HEK293 (cell line): ENCODE data around the gene ATE1.

Experiments
- BCL11A ChIP-seq: fragments of 450-650 bp; formaldehyde crosslinking; IDR thresholded peaks from 2 replicates; pipeline ENCODE4 v1.5.1; 2016; ENCODE audit warnings: low read depth, missing biosample characterization, missing genetic modification characterization
- HOXA7 ChIP-seq: sonication (generic); formaldehyde crosslinking; IDR thresholded peaks from 2 replicates; pipeline ENCODE4 v1.8.1; 2022; ENCODE audit warnings: missing genetic modification reagents, borderline replicate concordance
- HOXD13 ChIP-seq: sonication (generic); formaldehyde crosslinking; IDR thresholded peaks from 2 replicates; pipeline ENCODE4 v1.8.0; 2022; ENCODE audit warnings: missing genetic modification reagents, borderline replicate concordance
- KLF9 ChIP-seq: fragments of 450-650 bp; formaldehyde crosslinking; IDR thresholded peaks from 2 replicates; pipeline ENCODE4 v1.5.1; 2016; ENCODE audit warnings: missing biosample characterization, missing genetic modification characterization, low read depth
- OSR2 ChIP-seq: fragments of 450-650 bp; formaldehyde crosslinking; IDR thresholded peaks from 2 replicates; pipeline ENCODE4 v1.5.1; 2016; ENCODE audit warnings: missing biosample characterization, missing genetic modification characterization
- SCRT2 ChIP-seq: fragments of 450-650 bp; formaldehyde crosslinking; IDR thresholded peaks from 2 replicates; pipeline ENCODE4 v1.5.1; 2016; ENCODE audit warnings: missing biosample characterization, missing genetic modification characterization
- SP2 ChIP-seq: fragments of 450-650 bp; formaldehyde crosslinking; IDR thresholded peaks from 2 replicates; pipeline ENCODE4 v1.5.1; 2016; ENCODE audit warnings: missing biosample characterization, missing genetic modification characterization
- TCF7L2 ChIP-seq: IDR thresholded peaks from 2 replicates; pipeline ENCODE4 v1.6.1; 2011; ENCODE audit warnings: low read depth, mild to moderate bottlenecking, inconsistent platforms, low read length, moderate library complexity, borderline replicate concordance
- ZFP37 ChIP-seq: fragments of 450-650 bp; formaldehyde crosslinking; IDR thresholded peaks from 2 replicates; pipeline ENCODE4 v1.5.1; 2016; ENCODE audit warnings: missing biosample characterization, missing genetic modification characterization
- ZNF266 ChIP-seq: fragments of 450-650 bp; formaldehyde crosslinking; IDR thresholded peaks from 2 replicates; pipeline ENCODE4 v1.5.1; 2016; ENCODE audit warnings: missing biosample characterization, missing genetic modification characterization, low read depth
- ZNF433 ChIP-seq: fragments of 450-650 bp; formaldehyde crosslinking; IDR thresholded peaks from 2 replicates; pipeline ENCODE4 v1.5.1; 2016; ENCODE audit warnings: missing biosample characterization, missing genetic modification characterization, low read depth
- ZNF501 ChIP-seq: fragments of 450-650 bp; formaldehyde crosslinking; IDR thresholded peaks from 2 replicates; pipeline ENCODE4 v1.5.1; 2016; ENCODE audit warnings: missing biosample characterization, missing genetic modification characterization
- ZNF548 ChIP-seq: fragments of 450-650 bp; formaldehyde crosslinking; IDR thresholded peaks from 2 replicates; pipeline ENCODE4 v1.5.1; 2016; ENCODE audit warnings: missing biosample characterization, missing genetic modification characterization
- ZNF571 ChIP-seq: fragments of 450-650 bp; formaldehyde crosslinking; IDR thresholded peaks from 2 replicates; pipeline ENCODE4 v1.5.0; 2017; ENCODE audit warnings: missing biosample characterization, missing genetic modification characterization
- ZNF658 ChIP-seq: fragments of 450-650 bp; formaldehyde crosslinking; IDR thresholded peaks from 2 replicates; pipeline ENCODE4; 2016; ENCODE audit warnings: missing biosample characterization, missing genetic modification characterization
- ZNF791 ChIP-seq: fragments of 450-650 bp; formaldehyde crosslinking; IDR thresholded peaks from 2 replicates; pipeline ENCODE4 v1.5.1; 2016; ENCODE audit warnings: missing biosample characterization, missing genetic modification characterization
- ZNF830 ChIP-seq: fragments of 450-650 bp; IDR thresholded peaks from 2 replicates; pipeline ENCODE4 v1.5.0; 2018; ENCODE audit warnings: missing biosample characterization, missing genetic modification characterization, low read depth, mild to moderate bottlenecking, moderate library complexity
- TF ChIP-seq, protein P1 (sequence below): fragments of 450-650 bp; formaldehyde crosslinking; IDR thresholded peaks from 2 replicates; pipeline ENCODE4 v1.5.1; 2016; ENCODE audit warnings: missing biosample characterization, missing genetic modification characterization
- TF ChIP-seq, protein P2 (sequence below): fragments of 450-650 bp; formaldehyde crosslinking; IDR thresholded peaks from 2 replicates; pipeline ENCODE4 v1.5.1; 2016; ENCODE audit warnings: missing biosample characterization, missing genetic modification characterization
- TF ChIP-seq, protein P3 (sequence below): fragments of 450-650 bp; formaldehyde crosslinking; IDR thresholded peaks from 2 replicates; pipeline ENCODE4 v1.5.1; 2016; ENCODE audit warnings: missing biosample characterization, missing genetic modification characterization
- TF ChIP-seq, protein P4 (sequence below): fragments of 450-650 bp; formaldehyde crosslinking; IDR thresholded peaks from 2 replicates; pipeline ENCODE4 v1.5.1; 2017; ENCODE audit warnings: missing biosample characterization, missing genetic modification characterization
- TF ChIP-seq, protein P5 (sequence below): IDR thresholded peaks from 2 replicates; pipeline ENCODE4 v1.6.1; 2011; ENCODE audit warnings: mild to moderate bottlenecking, low read depth, low read length, borderline replicate concordance
- TF ChIP-seq, protein P6 (sequence below): fragments of 450-650 bp; formaldehyde crosslinking; IDR thresholded peaks from 2 replicates; pipeline ENCODE4 v1.5.1; 2017; ENCODE audit warnings: missing biosample characterization, missing genetic modification characterization
- TF ChIP-seq, protein P7 (sequence below): fragments of 450-650 bp; formaldehyde crosslinking; IDR thresholded peaks from 2 replicates; pipeline ENCODE4 v1.5.1; 2016; ENCODE audit warnings: missing biosample characterization, missing genetic modification characterization

The ATE1 gene

DNA sequence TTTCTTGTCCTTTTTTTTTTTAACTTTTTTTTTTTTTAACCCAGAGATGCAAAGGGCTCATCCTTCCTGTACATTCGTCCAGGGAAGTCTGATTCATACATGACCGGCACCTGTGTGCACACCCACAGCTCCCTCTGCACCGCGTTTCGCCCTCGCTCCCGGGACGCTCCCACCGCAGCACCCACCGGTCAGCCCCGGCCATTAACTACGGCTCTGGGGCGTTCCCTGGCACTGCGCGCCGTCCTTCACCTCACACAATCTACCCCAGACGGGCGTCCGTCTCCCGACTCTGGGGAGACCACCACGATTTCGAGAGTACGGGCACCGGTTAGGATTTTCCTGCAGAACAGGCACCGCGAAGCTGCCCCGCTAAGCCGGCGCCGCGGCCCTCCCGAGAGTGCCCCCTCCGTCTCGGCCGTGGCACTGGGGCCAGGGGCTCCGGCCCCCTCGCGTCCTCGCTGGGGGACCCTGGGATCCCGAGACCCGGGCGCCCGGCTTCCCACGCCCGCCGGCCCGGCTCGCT is 452 bp downstream of the ATE1 start (continued):
- TF ChIP-seq OSR2 (tag by site-specific recombination) (no peak), SP2 (tag by site-specific recombination) (no peak), ZNF830 (tag by site-specific recombination) (no peak), ZFP37 (tag by site-specific recombination) (peak; percentile 76; the same call in 1 of the 2 replicates), ZNF501 (tag by site-specific recombination) (no peak), ZNF658 (tag by site-specific recombination) (no peak), ZNF266 (tag by site-specific recombination) (no peak), ZNF548 (tag by site-specific recombination) (no peak), SCRT2 (tag by site-specific recombination) (peak; percentile 45), TCF7L2 (no peak), BCL11A (peak; percentile 34; the same call in 1 of the 2 replicates), HOXD13 (CRISPR knock-in tag) (no peak; the same call in 1 of the 2 replicates), KLF9 (tag by site-specific recombination) (peak; percentile 50; the same call in 1 of the 2 replicates), ZNF433 (no peak), HOXA7 (no peak), ZNF791 (tag by site-specific recombination) (no peak), ZNF571 (tag by site-specific recombination) (no peak)
- TF ChIP-seq, protein P1, sequence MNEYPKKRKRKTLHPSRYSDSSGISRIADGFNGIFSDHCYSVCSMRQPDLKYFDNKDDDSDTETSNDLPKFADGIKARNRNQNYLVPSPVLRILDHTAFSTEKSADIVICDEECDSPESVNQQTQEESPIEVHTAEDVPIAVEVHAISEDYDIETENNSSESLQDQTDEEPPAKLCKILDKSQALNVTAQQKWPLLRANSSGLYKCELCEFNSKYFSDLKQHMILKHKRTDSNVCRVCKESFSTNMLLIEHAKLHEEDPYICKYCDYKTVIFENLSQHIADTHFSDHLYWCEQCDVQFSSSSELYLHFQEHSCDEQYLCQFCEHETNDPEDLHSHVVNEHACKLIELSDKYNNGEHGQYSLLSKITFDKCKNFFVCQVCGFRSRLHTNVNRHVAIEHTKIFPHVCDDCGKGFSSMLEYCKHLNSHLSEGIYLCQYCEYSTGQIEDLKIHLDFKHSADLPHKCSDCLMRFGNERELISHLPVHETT (tag by site-specific recombination), result no peak
- TF ChIP-seq, protein P2, sequence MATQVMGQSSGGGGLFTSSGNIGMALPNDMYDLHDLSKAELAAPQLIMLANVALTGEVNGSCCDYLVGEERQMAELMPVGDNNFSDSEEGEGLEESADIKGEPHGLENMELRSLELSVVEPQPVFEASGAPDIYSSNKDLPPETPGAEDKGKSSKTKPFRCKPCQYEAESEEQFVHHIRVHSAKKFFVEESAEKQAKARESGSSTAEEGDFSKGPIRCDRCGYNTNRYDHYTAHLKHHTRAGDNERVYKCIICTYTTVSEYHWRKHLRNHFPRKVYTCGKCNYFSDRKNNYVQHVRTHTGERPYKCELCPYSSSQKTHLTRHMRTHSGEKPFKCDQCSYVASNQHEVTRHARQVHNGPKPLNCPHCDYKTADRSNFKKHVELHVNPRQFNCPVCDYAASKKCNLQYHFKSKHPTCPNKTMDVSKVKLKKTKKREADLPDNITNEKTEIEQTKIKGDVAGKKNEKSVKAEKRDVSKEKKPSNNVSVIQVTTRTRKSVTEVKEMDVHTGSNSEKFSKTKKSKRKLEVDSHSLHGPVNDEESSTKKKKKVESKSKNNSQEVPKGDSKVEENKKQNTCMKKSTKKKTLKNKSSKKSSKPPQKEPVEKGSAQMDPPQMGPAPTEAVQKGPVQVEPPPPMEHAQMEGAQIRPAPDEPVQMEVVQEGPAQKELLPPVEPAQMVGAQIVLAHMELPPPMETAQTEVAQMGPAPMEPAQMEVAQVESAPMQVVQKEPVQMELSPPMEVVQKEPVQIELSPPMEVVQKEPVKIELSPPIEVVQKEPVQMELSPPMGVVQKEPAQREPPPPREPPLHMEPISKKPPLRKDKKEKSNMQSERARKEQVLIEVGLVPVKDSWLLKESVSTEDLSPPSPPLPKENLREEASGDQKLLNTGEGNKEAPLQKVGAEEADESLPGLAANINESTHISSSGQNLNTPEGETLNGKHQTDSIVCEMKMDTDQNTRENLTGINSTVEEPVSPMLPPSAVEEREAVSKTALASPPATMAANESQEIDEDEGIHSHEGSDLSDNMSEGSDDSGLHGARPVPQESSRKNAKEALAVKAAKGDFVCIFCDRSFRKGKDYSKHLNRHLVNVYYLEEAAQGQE (tag by site-specific recombination), result no peak
- TF ChIP-seq, protein P3, sequence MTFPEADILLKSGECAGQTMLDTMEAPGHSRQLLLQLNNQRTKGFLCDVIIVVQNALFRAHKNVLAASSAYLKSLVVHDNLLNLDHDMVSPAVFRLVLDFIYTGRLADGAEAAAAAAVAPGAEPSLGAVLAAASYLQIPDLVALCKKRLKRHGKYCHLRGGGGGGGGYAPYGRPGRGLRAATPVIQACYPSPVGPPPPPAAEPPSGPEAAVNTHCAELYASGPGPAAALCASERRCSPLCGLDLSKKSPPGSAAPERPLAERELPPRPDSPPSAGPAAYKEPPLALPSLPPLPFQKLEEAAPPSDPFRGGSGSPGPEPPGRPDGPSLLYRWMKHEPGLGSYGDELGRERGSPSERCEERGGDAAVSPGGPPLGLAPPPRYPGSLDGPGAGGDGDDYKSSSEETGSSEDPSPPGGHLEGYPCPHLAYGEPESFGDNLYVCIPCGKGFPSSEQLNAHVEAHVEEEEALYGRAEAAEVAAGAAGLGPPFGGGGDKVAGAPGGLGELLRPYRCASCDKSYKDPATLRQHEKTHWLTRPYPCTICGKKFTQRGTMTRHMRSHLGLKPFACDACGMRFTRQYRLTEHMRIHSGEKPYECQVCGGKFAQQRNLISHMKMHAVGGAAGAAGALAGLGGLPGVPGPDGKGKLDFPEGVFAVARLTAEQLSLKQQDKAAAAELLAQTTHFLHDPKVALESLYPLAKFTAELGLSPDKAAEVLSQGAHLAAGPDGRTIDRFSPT (tag by site-specific recombination), result peak; percentile 44; the same call in 1 of the 2 replicates
- TF ChIP-seq, protein P4, sequence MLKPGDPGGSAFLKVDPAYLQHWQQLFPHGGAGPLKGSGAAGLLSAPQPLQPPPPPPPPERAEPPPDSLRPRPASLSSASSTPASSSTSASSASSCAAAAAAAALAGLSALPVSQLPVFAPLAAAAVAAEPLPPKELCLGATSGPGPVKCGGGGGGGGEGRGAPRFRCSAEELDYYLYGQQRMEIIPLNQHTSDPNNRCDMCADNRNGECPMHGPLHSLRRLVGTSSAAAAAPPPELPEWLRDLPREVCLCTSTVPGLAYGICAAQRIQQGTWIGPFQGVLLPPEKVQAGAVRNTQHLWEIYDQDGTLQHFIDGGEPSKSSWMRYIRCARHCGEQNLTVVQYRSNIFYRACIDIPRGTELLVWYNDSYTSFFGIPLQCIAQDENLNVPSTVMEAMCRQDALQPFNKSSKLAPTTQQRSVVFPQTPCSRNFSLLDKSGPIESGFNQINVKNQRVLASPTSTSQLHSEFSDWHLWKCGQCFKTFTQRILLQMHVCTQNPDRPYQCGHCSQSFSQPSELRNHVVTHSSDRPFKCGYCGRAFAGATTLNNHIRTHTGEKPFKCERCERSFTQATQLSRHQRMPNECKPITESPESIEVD (tag by site-specific recombination), result no peak
- TF ChIP-seq, protein P5, sequence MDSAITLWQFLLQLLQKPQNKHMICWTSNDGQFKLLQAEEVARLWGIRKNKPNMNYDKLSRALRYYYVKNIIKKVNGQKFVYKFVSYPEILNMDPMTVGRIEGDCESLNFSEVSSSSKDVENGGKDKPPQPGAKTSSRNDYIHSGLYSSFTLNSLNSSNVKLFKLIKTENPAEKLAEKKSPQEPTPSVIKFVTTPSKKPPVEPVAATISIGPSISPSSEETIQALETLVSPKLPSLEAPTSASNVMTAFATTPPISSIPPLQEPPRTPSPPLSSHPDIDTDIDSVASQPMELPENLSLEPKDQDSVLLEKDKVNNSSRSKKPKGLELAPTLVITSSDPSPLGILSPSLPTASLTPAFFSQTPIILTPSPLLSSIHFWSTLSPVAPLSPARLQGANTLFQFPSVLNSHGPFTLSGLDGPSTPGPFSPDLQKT, result no peak
- TF ChIP-seq, protein P6, sequence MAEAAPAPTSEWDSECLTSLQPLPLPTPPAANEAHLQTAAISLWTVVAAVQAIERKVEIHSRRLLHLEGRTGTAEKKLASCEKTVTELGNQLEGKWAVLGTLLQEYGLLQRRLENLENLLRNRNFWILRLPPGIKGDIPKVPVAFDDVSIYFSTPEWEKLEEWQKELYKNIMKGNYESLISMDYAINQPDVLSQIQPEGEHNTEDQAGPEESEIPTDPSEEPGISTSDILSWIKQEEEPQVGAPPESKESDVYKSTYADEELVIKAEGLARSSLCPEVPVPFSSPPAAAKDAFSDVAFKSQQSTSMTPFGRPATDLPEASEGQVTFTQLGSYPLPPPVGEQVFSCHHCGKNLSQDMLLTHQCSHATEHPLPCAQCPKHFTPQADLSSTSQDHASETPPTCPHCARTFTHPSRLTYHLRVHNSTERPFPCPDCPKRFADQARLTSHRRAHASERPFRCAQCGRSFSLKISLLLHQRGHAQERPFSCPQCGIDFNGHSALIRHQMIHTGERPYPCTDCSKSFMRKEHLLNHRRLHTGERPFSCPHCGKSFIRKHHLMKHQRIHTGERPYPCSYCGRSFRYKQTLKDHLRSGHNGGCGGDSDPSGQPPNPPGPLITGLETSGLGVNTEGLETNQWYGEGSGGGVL (tag by site-specific recombination), result peak; percentile 25; the same call in 1 of the 2 replicates
- TF ChIP-seq, protein P7, sequence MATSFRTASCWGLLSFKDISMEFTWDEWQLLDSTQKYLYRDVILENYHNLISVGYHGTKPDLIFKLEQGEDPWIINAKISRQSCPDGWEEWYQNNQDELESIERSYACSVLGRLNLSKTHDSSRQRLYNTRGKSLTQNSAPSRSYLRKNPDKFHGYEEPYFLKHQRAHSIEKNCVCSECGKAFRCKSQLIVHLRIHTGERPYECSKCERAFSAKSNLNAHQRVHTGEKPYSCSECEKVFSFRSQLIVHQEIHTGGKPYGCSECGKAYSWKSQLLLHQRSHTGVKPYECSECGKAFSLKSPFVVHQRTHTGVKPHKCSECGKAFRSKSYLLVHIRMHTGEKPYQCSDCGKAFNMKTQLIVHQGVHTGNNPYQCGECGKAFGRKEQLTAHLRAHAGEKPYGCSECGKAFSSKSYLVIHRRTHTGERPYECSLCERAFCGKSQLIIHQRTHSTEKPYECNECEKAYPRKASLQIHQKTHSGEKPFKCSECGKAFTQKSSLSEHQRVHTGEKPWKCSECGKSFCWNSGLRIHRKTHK (tag by site-specific recombination), result no peak
